Epithelial cell of esophagus (primary cell): ENCODE results near the gene MBL2.

Source experiments
- DNase-seq: peaks from one replicate; pipeline ENCODE4 v3.0.0; 2010; ENCODE audit warnings: low read depth
- H3K4me3 ChIP-seq: 2 replicates; pipeline ENCODE4 v1.5.1; 2011; ENCODE audit warnings: mild to moderate bottlenecking, low read length, control low read depth
- TF ChIP-seq, protein P1 (sequence below): IDR thresholded peaks from 2 replicates; pipeline ENCODE4 v1.5.1; 2011; ENCODE audit warnings: low read depth, mild to moderate bottlenecking, low read length, control low read depth, inconsistent platforms; ENCODE audit not compliant: insufficient read depth; ENCODE audit errors: missing control alignments

Gene MBL2

GRCh38 chr10:52772623-52773022 is at the start of gene MBL2:
Gene MBL2 (minus strand): TSS chr10:52772784. CDS start chr10:52771635, 1,149 bp downstream.
- TF ChIP-seq, protein P1, sequence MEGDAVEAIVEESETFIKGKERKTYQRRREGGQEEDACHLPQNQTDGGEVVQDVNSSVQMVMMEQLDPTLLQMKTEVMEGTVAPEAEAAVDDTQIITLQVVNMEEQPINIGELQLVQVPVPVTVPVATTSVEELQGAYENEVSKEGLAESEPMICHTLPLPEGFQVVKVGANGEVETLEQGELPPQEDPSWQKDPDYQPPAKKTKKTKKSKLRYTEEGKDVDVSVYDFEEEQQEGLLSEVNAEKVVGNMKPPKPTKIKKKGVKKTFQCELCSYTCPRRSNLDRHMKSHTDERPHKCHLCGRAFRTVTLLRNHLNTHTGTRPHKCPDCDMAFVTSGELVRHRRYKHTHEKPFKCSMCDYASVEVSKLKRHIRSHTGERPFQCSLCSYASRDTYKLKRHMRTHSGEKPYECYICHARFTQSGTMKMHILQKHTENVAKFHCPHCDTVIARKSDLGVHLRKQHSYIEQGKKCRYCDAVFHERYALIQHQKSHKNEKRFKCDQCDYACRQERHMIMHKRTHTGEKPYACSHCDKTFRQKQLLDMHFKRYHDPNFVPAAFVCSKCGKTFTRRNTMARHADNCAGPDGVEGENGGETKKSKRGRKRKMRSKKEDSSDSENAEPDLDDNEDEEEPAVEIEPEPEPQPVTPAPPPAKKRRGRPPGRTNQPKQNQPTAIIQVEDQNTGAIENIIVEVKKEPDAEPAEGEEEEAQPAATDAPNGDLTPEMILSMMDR = no peak
- no peak within 1 kb of the TSS for H3K4me3 ChIP-seq
- DNase-seq = no peak

GRCh38 chr10:52820309-52820708 is 47.7 kb upstream of the MBL2 start:
- DNase-seq = no peak
- H3K4me3 ChIP-seq = no peak overlapping the region
- TF ChIP-seq, protein P1 = no peak

DNA sequence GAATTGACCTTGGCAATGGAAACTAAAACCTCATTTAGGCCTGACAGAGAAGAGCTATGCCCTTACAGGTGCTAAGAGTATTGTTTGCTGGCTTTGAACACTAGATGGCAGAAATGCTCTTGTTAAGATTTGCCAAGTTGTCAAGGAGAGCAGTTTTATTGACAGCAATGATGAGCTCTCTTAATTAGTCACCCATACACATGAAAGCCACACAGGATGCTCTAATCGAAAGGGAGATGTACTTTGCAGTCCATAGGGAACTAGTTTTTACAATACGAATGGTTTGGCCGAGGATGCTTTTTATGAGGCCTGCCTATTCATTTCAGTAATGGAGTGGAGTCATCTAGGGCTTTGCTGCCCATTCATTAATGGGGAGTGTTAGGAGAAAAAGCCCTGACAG is 45.4 kb upstream of the MBL2 start:
- peak; percentile 91 for DNase-seq
- no peak overlapping the region for H3K4me3 ChIP-seq
- TF ChIP-seq, protein P1 = peak; percentile 80

DNA sequence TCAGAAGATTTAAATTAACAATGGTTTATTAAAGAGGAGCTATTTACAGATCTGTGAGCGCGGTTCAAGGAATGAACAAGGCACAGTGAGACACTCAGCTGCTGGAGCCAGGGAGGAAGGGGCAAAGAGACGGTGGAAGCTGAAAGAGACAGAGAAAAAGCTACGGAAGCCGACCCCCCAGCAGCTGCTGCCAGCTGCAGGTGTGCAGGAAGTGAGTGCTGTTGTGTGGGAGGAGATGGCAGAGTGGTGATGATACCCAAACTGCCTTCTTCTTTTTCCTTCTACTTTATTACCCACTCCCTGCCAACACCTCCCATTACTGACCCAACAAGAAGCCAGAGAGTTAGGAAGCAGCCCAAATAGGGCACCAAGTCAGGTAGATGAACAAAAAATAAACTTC is 41.9 kb upstream of the MBL2 start:
- no peak overlapping the region for H3K4me3 ChIP-seq
- TF ChIP-seq, protein P1 = no peak
- no peak for DNase-seq

DNA sequence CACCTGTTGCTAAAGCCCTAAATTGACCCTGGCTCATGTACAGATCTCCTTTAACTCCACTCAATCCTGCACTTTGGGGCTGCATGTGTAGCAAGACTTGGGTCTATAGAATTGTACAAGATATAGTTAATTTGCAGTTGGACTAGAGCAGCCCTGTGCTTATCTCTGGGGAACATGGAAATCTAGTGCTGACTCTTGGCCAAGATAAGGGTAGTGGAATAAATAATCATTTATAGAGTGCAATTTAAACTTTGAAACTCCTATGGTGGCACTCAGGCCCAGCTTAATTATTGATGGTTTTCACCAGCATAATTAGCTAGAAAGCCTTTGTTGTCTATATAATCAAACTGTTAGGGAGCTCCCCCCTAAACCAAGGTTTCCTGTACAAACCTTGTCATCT is 39.2 kb upstream of the MBL2 start:
- no peak overlapping the region for H3K4me3 ChIP-seq
- no peak for DNase-seq
- TF ChIP-seq, protein P1 = no peak

DNA sequence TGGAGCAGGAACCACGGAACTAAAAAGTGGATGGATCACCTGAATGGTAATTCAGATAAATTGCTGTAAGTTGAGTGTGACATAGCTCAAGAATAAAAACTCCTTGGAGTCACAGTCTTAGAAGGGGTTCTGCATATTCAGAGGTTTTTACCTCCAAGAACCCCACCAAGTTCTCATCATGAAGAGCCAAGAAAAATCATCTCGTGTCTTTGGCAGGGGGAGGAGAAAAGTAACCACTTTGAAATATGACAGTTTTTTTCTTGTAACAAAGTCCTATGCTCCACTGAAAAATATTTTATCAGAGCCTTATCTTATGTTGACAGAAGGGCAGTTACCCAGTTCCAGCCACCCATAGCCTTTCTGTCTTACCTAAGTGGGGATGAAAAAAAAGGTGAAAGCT is 38.2 kb upstream of the MBL2 start:
- no peak overlapping the region for H3K4me3 ChIP-seq
- DNase-seq = no peak
- TF ChIP-seq, protein P1 = no peak

DNA sequence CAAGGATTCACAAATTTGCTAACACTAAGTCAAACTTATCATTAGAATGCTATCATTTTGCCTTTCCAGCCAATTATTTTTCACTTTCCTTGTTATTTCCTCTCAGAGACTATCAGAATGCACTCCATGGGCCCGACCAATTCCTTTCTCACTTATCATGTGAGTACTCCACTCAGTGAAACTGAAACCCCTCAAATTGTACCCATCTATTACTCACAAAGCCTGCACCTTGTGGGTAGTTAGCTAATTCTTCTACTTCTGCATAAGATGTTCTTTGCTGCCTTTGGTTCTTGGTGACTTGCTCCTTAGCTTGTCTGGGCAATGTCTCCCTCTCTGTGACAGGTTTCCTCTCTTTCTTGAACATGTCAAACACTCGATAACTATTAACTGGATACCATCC is 35.2 kb upstream of the MBL2 start:
- TF ChIP-seq, protein P1 = no peak
- no peak overlapping the region for H3K4me3 ChIP-seq
- no peak for DNase-seq
